Stimulated activated naive B cell treated with anti-CD40 and anti-IgM and Interleukin-4, amounts not matched to agents 10 μg/mL and 1 μg/mL and 100 μg/mL, for 72 hours (primary cell): ENCODE results near the gene SLC38A3.
"Not testable (repeated sequence)": the region's sequence is repeated elsewhere in the genome, so short reads cannot be mapped to it uniquely, and the experiment has no call there.

ENCODE experiments used
- ATAC-seq, 2 donors: fragments of 150-1000 bp; cut with Tn5 transposase; replicated peaks; 2 replicates each; pipeline ENCODE4 v1.10.0; 2021; ENCODE audit warnings: moderate library complexity in 1 of 2
- DNase-seq: peaks from one replicate; pipeline ENCODE4 v3.0.0; 2021
- H3K27ac Mint-ChIP-seq: one replicate; pipeline ENCODE4 v1.8.0; 2022; ENCODE audit warnings: mild to moderate bottlenecking, mixed read lengths
- H3K27me3 Mint-ChIP-seq, 2 donors: one replicate each; pipeline ENCODE4 v1.8.0; 2022; ENCODE audit warnings: mixed read lengths in 2 of 2
- H3K36me3 Mint-ChIP-seq, 2 donors: one replicate each; pipeline ENCODE4 v1.8.0; 2022; ENCODE audit warnings: mixed read lengths in 2 of 2, mild to moderate bottlenecking in 1 of 2
- H3K4me1 Mint-ChIP-seq, 2 donors: one replicate each; pipeline ENCODE4 v1.8.0; 2022; ENCODE audit warnings: mixed read lengths in 2 of 2, mild to moderate bottlenecking in 1 of 2
- H3K4me3 Mint-ChIP-seq, 2 donors: one replicate each; pipeline ENCODE4 v1.8.0; 2022; ENCODE audit warnings: mild to moderate bottlenecking in 2 of 2, mixed read lengths in 2 of 2, moderate library complexity in 1 of 2
- H3K9me3 Mint-ChIP-seq, 2 donors: one replicate each; pipeline ENCODE4 v1.8.0; 2022; ENCODE audit warnings: mixed read lengths in 2 of 2, mild to moderate bottlenecking in 1 of 2

SLC38A3 gene

DNA sequence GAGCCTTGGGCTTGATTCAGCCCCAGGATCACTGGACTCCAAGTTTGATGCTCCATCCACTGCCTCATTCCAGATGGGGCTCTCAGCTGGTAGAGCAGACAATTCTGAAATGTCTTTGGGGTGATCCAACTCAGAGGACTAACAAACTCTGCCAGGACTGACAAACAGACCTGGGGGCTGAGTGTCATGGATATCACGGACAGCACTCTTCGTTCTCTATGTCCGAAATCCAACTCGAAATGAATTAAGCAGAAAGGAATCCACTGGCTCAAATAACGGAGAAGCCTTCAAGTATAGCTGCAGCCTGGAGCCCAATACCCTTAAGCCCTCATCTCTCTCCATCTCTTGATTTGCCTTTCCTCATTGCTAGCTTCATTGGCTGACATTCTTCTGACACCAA is 14.2 kb downstream of the SLC38A3 start:
- Mint-ChIP-seq H3K4me1 (no peaks in the 10 kb centered on the region), H3K4me3 (no peak overlapping the region), H3K9me3 (no peaks in the 10 kb centered on the region), H3K27ac (no peak overlapping the region), H3K27me3 (peaks cover 12% of the 10 kb centered on the region in 2 donors), H3K36me3 (no peaks in the 10 kb centered on the region)
- no peak for ATAC-seq
- no peak for DNase-seq

DNA sequence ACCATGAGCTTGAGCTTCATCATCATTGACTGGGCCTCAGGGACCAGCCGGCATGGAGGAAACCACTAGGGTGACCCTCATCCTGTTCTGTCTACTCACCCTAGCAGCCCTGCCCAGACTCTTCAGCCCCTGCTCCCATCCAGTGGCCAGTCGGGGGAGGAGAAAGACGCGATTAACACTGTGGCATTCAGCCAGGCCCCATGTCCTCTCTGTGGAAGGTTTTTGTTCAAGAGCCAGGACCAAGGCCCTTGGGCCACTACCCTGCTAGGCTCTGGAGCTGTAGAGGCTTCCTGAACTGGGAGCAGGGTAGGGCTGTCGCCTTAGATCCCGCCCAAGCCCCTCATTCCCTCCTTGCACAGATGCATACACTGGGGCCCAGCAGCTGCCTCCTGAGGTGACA is 15.0 kb downstream of the SLC38A3 start:
- Mint-ChIP-seq H3K27ac (no peak overlapping the region), H3K9me3 (no peaks in the 10 kb centered on the region), H3K27me3 (peaks cover 11 to 12% of the 10 kb centered on the region in 2 donors), H3K4me1 (no peaks in the 10 kb centered on the region), H3K4me3 (no peak overlapping the region), H3K36me3 (no peaks in the 10 kb centered on the region)
- DNase-seq, result no peak
- ATAC-seq, result no peak

DNA sequence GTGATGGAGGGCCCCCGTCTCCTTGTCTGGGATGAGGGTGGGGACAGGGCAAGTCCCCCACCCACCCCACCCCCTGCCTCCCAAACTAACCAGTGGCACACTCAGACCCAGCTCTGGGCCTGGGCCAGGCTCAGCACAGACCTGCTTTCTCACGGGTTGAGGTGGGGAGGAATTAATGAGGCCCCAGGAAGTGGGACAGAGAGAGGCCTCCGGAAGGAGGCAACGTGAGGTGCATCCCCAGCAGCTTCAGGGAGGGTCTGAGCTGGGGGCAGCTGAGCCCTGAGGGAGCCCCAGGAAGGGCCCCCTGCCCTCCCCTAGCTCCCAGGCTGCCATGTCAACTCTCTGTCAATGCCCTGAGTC is 16.0 kb downstream of the SLC38A3 start:
- H3K27ac Mint-ChIP-seq, result no peak overlapping the region

GRCh38 chr3:50221411-50222168 is 16.5 kb downstream of the SLC38A3 start:
- no peak overlapping the region for H3K27ac Mint-ChIP-seq
- H3K36me3 Mint-ChIP-seq, result no peaks in the 10 kb centered on the region
- no peak for ATAC-seq
- H3K9me3 Mint-ChIP-seq, result no peaks in the 10 kb centered on the region
- H3K27me3 Mint-ChIP-seq, result peaks cover 8 to 12% of the 10 kb centered on the region in 2 donors
- H3K4me1 Mint-ChIP-seq, result peaks cover 3 to 13% of the 10 kb centered on the region in 2 donors
- DNase-seq, result no peak
- H3K4me3 Mint-ChIP-seq, result no peak overlapping the region

More for the DNA sequence above, 16.0 kb downstream of the SLC38A3 start:
- Mint-ChIP-seq H3K9me3 (no peaks in the 10 kb centered on the region), H3K4me1 (peaks cover 0 to 8% of the 10 kb centered on the region in 2 donors), H3K4me3 (no peak overlapping the region), H3K27me3 (peaks cover 8 to 12% of the 10 kb centered on the region in 2 donors), H3K36me3 (no peaks in the 10 kb centered on the region)
- DNase-seq (no peak), ATAC-seq (no peak)

GRCh38 chr3:50222169-50222528 is 17.1 kb downstream of the SLC38A3 start:
- Mint-ChIP-seq H3K4me1 (peaks cover 6 to 18% of the 10 kb centered on the region in 2 donors), H3K4me3 (no peak overlapping the region), H3K9me3 (no peaks in the 10 kb centered on the region), H3K36me3 (no peaks in the 10 kb centered on the region), H3K27ac (no peak overlapping the region), H3K27me3 (peaks cover 8 to 12% of the 10 kb centered on the region in 2 donors)
- ATAC-seq, result no peak
- no peak for DNase-seq

DNA sequence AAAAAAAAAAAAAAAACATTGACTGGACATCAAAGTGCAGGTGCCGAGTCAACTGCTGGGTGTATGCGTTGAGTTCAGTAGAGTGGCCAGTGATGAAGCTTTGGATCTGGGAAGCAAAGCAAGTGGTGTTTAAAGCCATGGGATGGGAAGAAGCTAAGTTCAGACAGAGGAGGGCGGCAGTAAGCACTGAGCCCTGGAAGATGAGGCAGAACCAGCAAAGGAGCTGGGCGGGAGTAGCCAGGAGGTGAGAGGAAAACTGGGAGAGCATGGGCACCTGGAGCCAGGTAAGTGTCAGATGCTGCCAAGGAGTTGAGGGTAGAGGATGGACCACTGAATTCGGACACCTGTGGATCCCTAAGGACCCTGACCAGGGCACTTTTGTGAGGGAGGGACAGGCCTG is 19.6 kb downstream of the SLC38A3 start:
- no peak overlapping the region for H3K4me3 Mint-ChIP-seq
- no peaks in the 10 kb centered on the region for H3K9me3 Mint-ChIP-seq
- peaks cover 19 to 37% of the 10 kb centered on the region in 2 donors for H3K4me1 Mint-ChIP-seq
- H3K36me3 Mint-ChIP-seq, result no peaks in the 10 kb centered on the region
- H3K27ac Mint-ChIP-seq, result no peak overlapping the region
- ATAC-seq, result no peak
- no peak for DNase-seq
- peaks cover 4 to 5% of the 10 kb centered on the region in 2 donors for H3K27me3 Mint-ChIP-seq

- H3K4me1 Mint-ChIP-seq, result peaks cover 30 to 55% of the 10 kb centered on the region in 2 donors
- H3K27ac Mint-ChIP-seq, result peak overlapping the region; percentile 93
- H3K9me3 Mint-ChIP-seq, result no peaks in the 10 kb centered on the region
- ATAC-seq, result peak; percentile 38
- peak; percentile 52 for DNase-seq
- peaks cover 4 to 5% of the 10 kb centered on the region in 2 donors for H3K27me3 Mint-ChIP-seq
- H3K36me3 Mint-ChIP-seq, result no peaks in the 10 kb centered on the region
- peak overlapping the region; percentile 87 to 92 for H3K4me3 Mint-ChIP-seq
Observed at GRCh38 chr3:50226888-50227389, 21.9 kb downstream of the SLC38A3 start.

DNA sequence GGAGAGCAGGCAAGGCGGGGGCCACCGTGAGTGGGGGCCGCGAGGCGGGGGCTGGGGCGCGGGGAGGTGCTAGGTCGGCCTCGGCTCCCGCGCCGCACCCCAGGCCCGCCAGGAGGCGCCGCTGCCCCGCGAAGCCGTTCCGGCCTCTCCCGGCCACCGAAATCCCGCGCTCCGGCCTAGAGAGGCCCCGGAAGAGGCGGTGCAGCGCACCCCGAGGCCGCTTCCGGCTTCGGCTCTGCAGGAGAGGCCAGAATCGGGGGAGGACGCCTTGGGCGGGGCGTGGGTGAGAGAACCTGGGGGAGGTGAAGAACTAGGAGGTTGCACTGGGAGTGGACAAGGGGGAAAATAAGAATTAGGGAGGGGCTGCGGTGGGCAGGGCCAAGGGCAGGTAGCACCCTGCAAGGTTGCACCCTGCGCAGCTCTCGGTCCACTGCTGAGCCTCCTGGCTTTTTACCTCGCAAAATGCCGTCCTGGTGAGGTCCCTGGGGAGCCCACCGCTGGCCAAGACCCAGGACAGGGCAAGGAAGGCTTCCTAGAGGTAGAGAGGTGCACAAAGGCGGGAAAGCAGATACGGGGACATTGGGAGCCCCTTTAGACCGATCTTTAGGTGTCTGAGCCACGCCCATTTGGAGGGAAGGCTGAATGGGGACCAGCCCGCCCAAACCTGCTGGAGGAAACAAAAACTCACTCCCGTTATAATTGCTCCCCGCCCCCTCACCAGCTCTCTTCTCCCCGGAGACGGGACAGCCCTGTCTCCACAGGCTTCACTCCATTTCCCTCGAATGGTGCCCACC is 22.5 kb downstream of the SLC38A3 start:
- H3K36me3 Mint-ChIP-seq, result no peaks in the 10 kb centered on the region
- H3K4me3 Mint-ChIP-seq, result peak overlapping the region; percentile 87 to 92
- H3K4me1 Mint-ChIP-seq, result peaks cover 32 to 55% of the 10 kb centered on the region in 2 donors
- ATAC-seq (peak; percentile 85 to 86), DNase-seq (peak; percentile 88)
- H3K27me3 Mint-ChIP-seq, result peaks cover 4 to 5% of the 10 kb centered on the region in 2 donors
- H3K27ac Mint-ChIP-seq, result peak overlapping the region; percentile 93
- H3K9me3 Mint-ChIP-seq, result no peaks in the 10 kb centered on the region

DNA sequence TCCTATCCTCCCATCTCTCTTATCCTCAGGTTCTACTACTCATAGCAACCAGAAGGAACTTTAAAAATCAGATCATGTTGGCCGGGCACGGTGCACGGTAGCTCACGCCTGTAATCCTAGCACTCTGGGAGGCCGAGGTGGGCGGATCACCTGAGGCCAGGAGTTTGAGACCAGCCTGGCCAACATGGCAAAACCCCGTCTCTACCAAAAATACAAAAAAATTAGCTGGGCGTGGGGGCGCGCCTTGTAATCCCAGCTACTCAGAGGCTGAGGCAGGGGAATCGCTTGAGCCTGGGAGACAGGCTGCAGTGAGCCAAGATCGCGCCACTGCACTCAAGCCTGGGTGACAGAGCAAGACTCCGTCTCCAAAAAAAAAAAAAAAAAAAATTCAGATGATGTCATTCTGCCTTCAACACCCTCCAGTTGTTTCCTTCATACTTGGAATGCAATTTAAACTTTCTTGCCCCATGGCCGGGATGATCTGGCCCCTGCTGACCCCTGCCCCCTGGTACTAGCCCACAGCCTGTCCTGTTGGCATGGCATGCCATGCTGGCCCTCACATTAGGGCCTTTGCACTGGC is 23.2 kb downstream of the SLC38A3 start:
- not testable (repeated sequence) for H3K27me3 Mint-ChIP-seq, ATAC-seq, H3K36me3 Mint-ChIP-seq, H3K9me3 Mint-ChIP-seq, DNase-seq
- Mint-ChIP-seq H3K27ac (peak overlapping the region; percentile 68), H3K4me3 (peak overlapping the region; percentile 87 to 92), H3K4me1 (peaks cover 36 to 55% of the 10 kb centered on the region in 2 donors)

DNA sequence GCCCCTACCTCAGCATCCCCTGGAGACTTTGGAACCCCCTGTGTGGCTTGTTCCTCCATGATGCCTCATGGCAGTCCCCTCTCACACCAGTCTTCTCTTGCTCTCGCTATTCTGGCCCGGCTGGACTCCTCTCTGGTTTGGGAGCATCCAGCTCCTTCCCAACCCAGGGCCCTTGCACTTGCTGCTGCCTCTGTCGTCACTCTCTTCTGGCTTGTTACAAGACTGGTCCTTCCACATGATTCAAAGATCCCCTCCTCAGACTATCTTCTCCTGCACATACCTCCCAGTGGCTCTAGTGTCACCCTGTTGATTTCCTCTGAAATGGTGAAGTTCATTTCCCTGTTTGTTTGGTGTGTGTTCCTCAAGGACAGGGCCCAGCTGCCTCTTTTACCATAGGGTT is 24.4 kb downstream of the SLC38A3 start:
- Mint-ChIP-seq H3K27ac (no peak overlapping the region), H3K27me3 (peaks cover 0 to 5% of the 10 kb centered on the region in 2 donors), H3K4me3 (no peak overlapping the region), H3K36me3 (no peaks in the 10 kb centered on the region), H3K9me3 (no peaks in the 10 kb centered on the region), H3K4me1 (peaks cover 39 to 55% of the 10 kb centered on the region in 2 donors)
- DNase-seq (no peak), ATAC-seq (no peak)

DNA sequence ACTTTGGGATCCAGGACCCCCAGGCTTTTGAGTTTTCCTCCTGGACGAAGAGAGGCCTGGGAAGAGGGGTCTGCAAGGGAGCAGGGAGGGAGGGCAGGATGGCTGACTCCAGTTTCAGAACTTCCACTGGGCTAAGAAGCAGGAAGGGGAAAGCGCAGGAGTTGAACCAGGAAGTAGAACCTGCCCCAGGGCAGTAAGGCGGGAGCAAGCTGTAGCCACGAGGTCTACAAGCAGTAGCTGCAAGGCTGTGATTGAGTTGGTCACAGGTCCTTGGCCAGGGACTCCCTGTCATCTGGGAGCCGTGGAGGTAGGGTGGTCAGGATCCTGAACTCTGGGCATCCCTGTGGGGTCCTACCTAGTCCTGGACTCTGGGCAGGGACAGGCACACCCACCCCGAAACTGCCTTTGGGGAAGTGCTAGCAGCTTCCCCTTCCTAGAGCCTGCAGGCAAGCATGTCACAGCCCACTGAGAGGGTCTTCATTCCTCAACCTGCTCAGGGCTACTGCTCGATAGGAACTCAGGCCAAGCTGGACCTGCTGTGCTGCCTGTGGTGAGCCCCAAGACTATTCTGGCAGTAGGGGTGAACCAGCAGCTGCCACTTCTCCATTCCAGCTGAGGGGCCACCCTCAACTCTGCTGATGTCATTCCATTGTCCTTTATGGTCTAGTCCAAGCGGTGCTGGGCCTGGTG is 25.2 kb downstream of the SLC38A3 start:
- no peaks in the 10 kb centered on the region for H3K36me3 Mint-ChIP-seq

GRCh38 chr3:50230794-50231125 is 25.7 kb downstream of the SLC38A3 start:
- Mint-ChIP-seq H3K27me3 (no peaks in the 10 kb centered on the region), H3K4me3 (no peak overlapping the region), H3K4me1 (peaks cover 41 to 49% of the 10 kb centered on the region in 2 donors), H3K27ac (peak overlapping the region; percentile 73), H3K9me3 (no peaks in the 10 kb centered on the region), H3K36me3 (no peaks in the 10 kb centered on the region)
- ATAC-seq (no peak), DNase-seq (no peak)

More for the DNA sequence above, 25.2 kb downstream of the SLC38A3 start:
- DNase-seq (no peak), ATAC-seq (no peak)
- Mint-ChIP-seq H3K9me3 (no peaks in the 10 kb centered on the region), H3K27me3 (peaks cover 0 to 3% of the 10 kb centered on the region in 2 donors), H3K4me3 (no peak overlapping the region), H3K4me1 (peaks cover 39 to 55% of the 10 kb centered on the region in 2 donors), H3K27ac (peak overlapping the region; percentile 73)

DNA sequence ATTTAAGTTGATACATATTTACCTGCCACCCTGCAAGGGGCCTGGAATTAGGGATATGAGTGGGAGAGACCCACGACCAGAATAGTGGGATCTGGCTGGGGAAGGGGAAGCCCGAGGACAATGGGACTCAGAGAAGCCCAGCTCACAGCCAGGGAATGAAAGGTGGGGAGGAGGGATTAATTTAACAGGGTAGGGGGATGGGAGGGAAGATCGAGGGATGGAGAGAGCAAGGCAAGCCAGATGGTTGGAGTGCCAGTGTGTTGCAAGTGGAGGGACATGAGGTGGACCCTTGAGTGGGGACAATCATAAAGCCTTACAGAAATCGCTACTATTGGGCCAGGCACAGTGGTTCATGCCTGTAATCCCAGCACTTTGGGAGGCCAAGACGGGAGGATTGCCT is 26.5 kb downstream of the SLC38A3 start:
- Mint-ChIP-seq H3K27me3 (no peaks in the 10 kb centered on the region), H3K27ac (no peak overlapping the region), H3K36me3 (peaks cover 2 to 3% of the 10 kb centered on the region in 2 donors), H3K4me1 (peaks cover 38 to 42% of the 10 kb centered on the region in 2 donors), H3K9me3 (no peaks in the 10 kb centered on the region), H3K4me3 (no peak overlapping the region)
- DNase-seq, result no peak
- ATAC-seq, result no peak

DNA sequence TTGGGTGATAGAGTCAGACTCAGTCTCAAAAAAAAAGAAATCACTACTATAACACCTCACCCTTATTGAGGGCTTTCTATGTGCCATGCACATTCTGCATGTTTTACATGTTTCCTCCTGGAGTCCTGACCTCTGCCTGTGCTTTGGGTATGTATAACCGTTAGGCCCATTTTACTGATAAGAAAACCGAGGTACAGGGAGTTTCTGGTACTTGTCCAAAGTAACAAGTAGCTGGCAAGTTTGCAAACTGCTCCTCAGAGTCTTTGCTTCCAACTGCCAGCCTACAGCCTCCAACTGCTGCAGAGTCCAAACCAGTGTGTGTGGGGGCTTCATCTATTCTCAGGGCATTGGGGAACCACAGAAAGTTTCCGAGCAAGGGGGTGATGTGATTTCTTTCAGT is 27.2 kb downstream of the SLC38A3 start:
- H3K4me3 Mint-ChIP-seq, result no peak overlapping the region
- no peak for DNase-seq
- no peak for ATAC-seq
- H3K27ac Mint-ChIP-seq, result no peak overlapping the region
- peaks cover 38 to 41% of the 10 kb centered on the region in 2 donors for H3K4me1 Mint-ChIP-seq
- peaks cover 10% of the 10 kb centered on the region in 2 donors for H3K36me3 Mint-ChIP-seq
- H3K9me3 Mint-ChIP-seq, result no peaks in the 10 kb centered on the region
- no peaks in the 10 kb centered on the region for H3K27me3 Mint-ChIP-seq
